Neural progenitor cell (in vitro differentiated cells): ENCODE measurements around the gene ABCC4. TPM values are rescaled to one million over a fixed set of nuclear protein-coding genes. Genes with fewer than 3 reads are reported as not detected.

ENCODE experiments used
- DNase-seq: peaks from one replicate; pipeline ENCODE4 v3.0.0-alpha.2; 2016; ENCODE audit warnings: low spot score
- H2AFZ ChIP-seq: fragments of 200-600 bp; sonication (generic); replicated peaks from 2 replicates; pipeline ENCODE4 v1.6.1; 2016; ENCODE audit warnings: antibody characterized with exemption
- H3F3A ChIP-seq: fragments of 200-600 bp; sonication (generic); 2 replicates; pipeline ENCODE4 v1.6.1; 2016; ENCODE audit warnings: antibody characterized with exemption, low read depth
- H3K27ac ChIP-seq: fragments of 200-600 bp; sonication (generic); 2 replicates; pipeline ENCODE4 v1.5.1; 2016; ENCODE audit warnings: mild to moderate bottlenecking
- H3K27me3 ChIP-seq: fragments of 200-600 bp; sonication (generic); 2 replicates; pipeline ENCODE4 v1.6.1; 2016; ENCODE audit warnings: mild to moderate bottlenecking, moderate library complexity
- H3K36me3 ChIP-seq: fragments of 200-600 bp; sonication (generic); 2 replicates; pipeline ENCODE4 v1.5.1; 2016
- H3K4me1 ChIP-seq: fragments of 200-600 bp; sonication (generic); 2 replicates; pipeline ENCODE4 v1.6.1; 2016; ENCODE audit warnings: mixed run types
- H3K4me2 ChIP-seq: fragments of 200-600 bp; sonication (generic); 2 replicates; pipeline ENCODE4 v1.6.1; 2016
- H3K4me3 ChIP-seq: fragments of 200-600 bp; sonication (generic); 2 replicates; pipeline ENCODE4 v1.5.1; 2016
- H3K79me2 ChIP-seq: fragments of 200-600 bp; sonication (generic); 2 replicates; pipeline ENCODE4 v1.6.1; 2016; ENCODE audit warnings: low read depth
- H3K9ac ChIP-seq: fragments of 200-600 bp; sonication (generic); 2 replicates; pipeline ENCODE4 v1.6.1; 2016
- H3K9me3 ChIP-seq: fragments of 200-600 bp; sonication (generic); 2 replicates; pipeline ENCODE4 v1.5.1; 2016; ENCODE audit warnings: low read depth
- H4K20me1 ChIP-seq: fragments of 200-600 bp; sonication (generic); 2 replicates; pipeline ENCODE4 v1.6.1; 2016; ENCODE audit warnings: low read depth
- H3K27ac Mint-ChIP-seq: 3 replicates; pipeline ENCODE4 v1.8.0; 2021; ENCODE audit warnings: mixed read lengths
- H3K27me3 Mint-ChIP-seq: 2 replicates; pipeline ENCODE4 v1.8.0; 2022; ENCODE audit warnings: low read depth, mild to moderate bottlenecking, inconsistent platforms, moderate library complexity, mixed read lengths; ENCODE audit not compliant: insufficient read depth
- H3K36me3 Mint-ChIP-seq: 3 replicates; pipeline ENCODE4 v1.8.0; 2021; ENCODE audit warnings: mixed read lengths
- H3K4me1 Mint-ChIP-seq: 3 replicates; pipeline ENCODE4 v1.8.0; 2021; ENCODE audit warnings: mixed read lengths
- H3K4me3 Mint-ChIP-seq: 3 replicates; pipeline ENCODE4 v1.8.0; 2021; ENCODE audit warnings: mild to moderate bottlenecking, moderate library complexity, mixed read lengths
- H3K9me3 Mint-ChIP-seq: 3 replicates; pipeline ENCODE4 v1.8.0; 2020; ENCODE audit warnings: mixed read lengths
- EZH2 ChIP-seq: fragments of 200-600 bp; sonication (generic); IDR thresholded peaks from 2 replicates; pipeline ENCODE4 v1.6.1; 2017; ENCODE audit warnings: antibody characterized with exemption, mild to moderate bottlenecking, moderate library complexity
- EZH2phosphoT487 ChIP-seq: fragments of 200-600 bp; sonication (generic); IDR thresholded peaks from 2 replicates; pipeline ENCODE4 v1.6.1; 2017; ENCODE audit warnings: antibody characterized with exemption
- total RNA-seq: library from RNA; depleted of rRNA; stranded (reverse); fragments of >200 nt; gene quantifications from 2 replicates; pipeline ENCODE4 v1.2.3, GENCODE V29; 2015; ENCODE audit warnings: low replicate concordance
- TF ChIP-seq, protein P1 (sequence below): fragments of 200-600 bp; sonication (generic); IDR thresholded peaks from 2 replicates; pipeline ENCODE4 v1.5.1; 2017; ENCODE audit warnings: antibody characterized with exemption, mild to moderate bottlenecking

The ABCC4 gene
- total RNA-seq, 1 donor from 2014 or later = 23.6 TPM

DNA sequence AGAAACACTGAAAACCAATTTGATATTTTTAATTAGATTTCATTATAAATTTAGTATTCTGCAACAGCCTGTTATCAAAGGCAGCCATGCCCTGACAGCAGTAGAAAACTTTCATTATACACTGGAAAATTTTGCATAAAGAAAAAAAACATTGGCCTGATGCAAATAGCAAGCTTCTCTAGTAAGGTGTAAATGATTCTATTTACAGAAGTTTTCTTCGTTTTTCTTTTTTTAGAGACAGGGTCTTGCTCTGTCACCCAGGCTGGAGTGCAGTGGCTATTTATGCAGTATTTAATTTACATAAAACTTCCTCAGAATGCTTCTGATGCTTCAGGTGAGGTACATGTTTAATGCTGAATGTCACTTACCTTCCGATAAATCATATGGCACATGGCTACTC lies 67.0 kb downstream of the ABCC4 start:
- TF ChIP-seq EZH2 (no peak), EZH2phosphoT487 (no peak)
- TF ChIP-seq, protein P1, sequence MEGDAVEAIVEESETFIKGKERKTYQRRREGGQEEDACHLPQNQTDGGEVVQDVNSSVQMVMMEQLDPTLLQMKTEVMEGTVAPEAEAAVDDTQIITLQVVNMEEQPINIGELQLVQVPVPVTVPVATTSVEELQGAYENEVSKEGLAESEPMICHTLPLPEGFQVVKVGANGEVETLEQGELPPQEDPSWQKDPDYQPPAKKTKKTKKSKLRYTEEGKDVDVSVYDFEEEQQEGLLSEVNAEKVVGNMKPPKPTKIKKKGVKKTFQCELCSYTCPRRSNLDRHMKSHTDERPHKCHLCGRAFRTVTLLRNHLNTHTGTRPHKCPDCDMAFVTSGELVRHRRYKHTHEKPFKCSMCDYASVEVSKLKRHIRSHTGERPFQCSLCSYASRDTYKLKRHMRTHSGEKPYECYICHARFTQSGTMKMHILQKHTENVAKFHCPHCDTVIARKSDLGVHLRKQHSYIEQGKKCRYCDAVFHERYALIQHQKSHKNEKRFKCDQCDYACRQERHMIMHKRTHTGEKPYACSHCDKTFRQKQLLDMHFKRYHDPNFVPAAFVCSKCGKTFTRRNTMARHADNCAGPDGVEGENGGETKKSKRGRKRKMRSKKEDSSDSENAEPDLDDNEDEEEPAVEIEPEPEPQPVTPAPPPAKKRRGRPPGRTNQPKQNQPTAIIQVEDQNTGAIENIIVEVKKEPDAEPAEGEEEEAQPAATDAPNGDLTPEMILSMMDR = no peak
- H3K9me3 Mint-ChIP-seq = no peaks in the 10 kb centered on the region
- Histone ChIP-seq H3K4me3 (no peak overlapping the region), H3K36me3 (no peaks in the 10 kb centered on the region), H3K4me2 (no peak overlapping the region), H2AFZ (no peak overlapping the region), H3F3A (no peaks in the 10 kb centered on the region), H3K27me3 (no peaks in the 10 kb centered on the region), H3K4me1 (no peaks in the 10 kb centered on the region), H3K79me2 (no peaks in the 10 kb centered on the region), H4K20me1 (no peaks in the 10 kb centered on the region), H3K9me3 (no peaks in the 10 kb centered on the region), H3K9ac (no peak overlapping the region), H3K27ac (no peak overlapping the region)
- H3K4me1 Mint-ChIP-seq = no peaks in the 10 kb centered on the region
- peaks cover 2% of the 10 kb centered on the region for H3K27me3 Mint-ChIP-seq
- H3K36me3 Mint-ChIP-seq = no peaks in the 10 kb centered on the region
- H3K27ac Mint-ChIP-seq = no peak overlapping the region
- no peak overlapping the region for H3K4me3 Mint-ChIP-seq
- no peak for DNase-seq

DNA sequence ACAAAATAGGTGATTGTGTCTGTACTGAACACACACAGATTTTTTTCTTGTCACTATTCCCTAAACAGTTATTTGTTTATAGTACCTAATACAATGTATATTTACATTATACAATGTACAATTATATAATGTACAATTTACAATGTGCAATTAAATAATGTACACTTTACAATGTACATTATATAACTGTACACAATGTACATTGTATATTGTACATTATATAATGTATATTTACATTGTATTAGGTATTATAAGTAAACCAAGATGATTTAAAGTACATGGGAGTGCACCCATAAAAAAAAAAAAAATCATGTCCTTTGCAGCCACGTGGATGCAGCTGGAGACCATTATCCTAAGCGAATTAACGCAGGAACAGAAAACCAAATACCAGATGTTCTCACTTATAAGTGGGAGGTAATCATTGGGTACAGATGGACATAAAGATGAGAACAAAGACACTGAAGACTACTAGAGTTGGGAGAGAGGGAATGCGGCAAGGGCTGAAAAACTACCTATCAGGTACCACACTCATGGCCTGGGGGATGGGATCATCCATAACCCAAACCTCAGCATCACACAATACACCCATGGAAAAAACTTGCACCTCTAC lies 68.1 kb downstream of the ABCC4 start:
- Histone ChIP-seq H3K79me2 (no peaks in the 10 kb centered on the region), H3K9ac (no peak overlapping the region), H3K27ac (no peak overlapping the region), H3K27me3 (no peaks in the 10 kb centered on the region), H3F3A (no peaks in the 10 kb centered on the region), H3K9me3 (no peaks in the 10 kb centered on the region), H2AFZ (no peak overlapping the region), H3K4me1 (no peaks in the 10 kb centered on the region), H3K4me2 (no peak overlapping the region), H3K36me3 (no peaks in the 10 kb centered on the region), H4K20me1 (no peaks in the 10 kb centered on the region), H3K4me3 (no peak overlapping the region)
- no peak overlapping the region for H3K4me3 Mint-ChIP-seq
- H3K27me3 Mint-ChIP-seq = peaks cover 2% of the 10 kb centered on the region
- no peak overlapping the region for H3K27ac Mint-ChIP-seq
- DNase-seq = no peak
- no peaks in the 10 kb centered on the region for H3K9me3 Mint-ChIP-seq
- no peaks in the 10 kb centered on the region for H3K4me1 Mint-ChIP-seq
- H3K36me3 Mint-ChIP-seq = no peaks in the 10 kb centered on the region
- TF ChIP-seq EZH2phosphoT487 = no peak
- TF ChIP-seq, protein P1 = no peak
- no peak for TF ChIP-seq EZH2

DNA sequence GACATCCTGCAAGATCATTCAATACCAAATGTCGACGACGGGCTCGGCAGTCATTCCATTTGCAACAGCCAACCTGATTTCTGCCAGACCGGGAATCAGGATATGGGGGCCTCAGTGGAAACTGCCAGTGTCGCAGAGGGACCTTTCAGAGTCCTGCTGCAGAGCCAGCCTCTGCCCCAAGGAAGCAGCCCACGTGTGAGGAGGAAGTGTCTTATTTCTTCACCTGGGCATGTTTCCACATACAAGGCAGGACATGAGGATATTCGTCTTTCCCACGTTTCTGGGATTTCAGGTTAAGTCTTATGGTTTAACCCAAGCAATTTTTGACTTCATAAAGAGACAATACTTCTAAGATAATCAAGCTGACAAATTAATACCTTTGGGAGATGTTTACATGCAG lies 69.9 kb downstream of the ABCC4 start:
- H3K4me3 ChIP-seq = no peak overlapping the region
- no peaks in the 10 kb centered on the region for H3K4me1 Mint-ChIP-seq
- H3F3A ChIP-seq = no peaks in the 10 kb centered on the region
- no peaks in the 10 kb centered on the region for H3K4me1 ChIP-seq
- H4K20me1 ChIP-seq = no peaks in the 10 kb centered on the region
- no peak for TF ChIP-seq EZH2
- no peak for TF ChIP-seq EZH2phosphoT487
- TF ChIP-seq, protein P1 = no peak
- H3K9ac ChIP-seq = no peak overlapping the region
- no peak overlapping the region for H3K27ac Mint-ChIP-seq
- no peak overlapping the region for H3K4me3 Mint-ChIP-seq
- H3K27me3 ChIP-seq = no peaks in the 10 kb centered on the region
- H3K9me3 ChIP-seq = no peaks in the 10 kb centered on the region
- no peaks in the 10 kb centered on the region for H3K79me2 ChIP-seq
- H3K27me3 Mint-ChIP-seq = peaks cover 2% of the 10 kb centered on the region
- no peaks in the 10 kb centered on the region for H3K9me3 Mint-ChIP-seq
- no peak for DNase-seq
- no peaks in the 10 kb centered on the region for H3K36me3 ChIP-seq
- no peak overlapping the region for H2AFZ ChIP-seq
- H3K27ac ChIP-seq = no peak overlapping the region
- H3K4me2 ChIP-seq = no peak overlapping the region
- H3K36me3 Mint-ChIP-seq = no peaks in the 10 kb centered on the region
